Liver (tissue), 9 donors: ENCODE measurements around the gene CEP20. TPM values are rescaled to one million over a fixed set of nuclear protein-coding genes. Genes with fewer than 3 reads are reported as not detected.
"Not testable (repeated sequence)": the region's sequence is repeated elsewhere in the genome, so short reads cannot be mapped to it uniquely, and the experiment has no call there.

Experiments
- DNase-seq: peaks from one replicate; pipeline ENCODE4 v3.0.0-alpha.2; 2017; ENCODE audit warnings: low spot score
- H3K27ac ChIP-seq, 2 donors: one replicate each; pipeline ENCODE4 v1.7.0; 2013; ENCODE audit warnings: inconsistent platforms in 2 of 2, low read length in 2 of 2, control low read depth in 1 of 2, low read depth in 1 of 2, mild to moderate bottlenecking in 1 of 2
- H3K27me3 ChIP-seq, 4 donors: one replicate each; pipeline versions ENCODE4 v1.6.1 to v1.7.0; 2013; ENCODE audit warnings: low read length in 3 of 4, inconsistent platforms in 1 of 4, mild to moderate bottlenecking in 1 of 4, moderate library complexity in 1 of 4; ENCODE audit not compliant: control insufficient read depth in 4 of 4, insufficient read depth in 4 of 4
- H3K36me3 ChIP-seq, 4 donors: one replicate each; pipeline versions ENCODE4 v1.6.1 to v1.7.0; 2013; ENCODE audit warnings: low read length in 3 of 4, mild to moderate bottlenecking in 3 of 4, low read depth in 1 of 4, moderate library complexity in 1 of 4; ENCODE audit not compliant: control insufficient read depth in 4 of 4, insufficient read depth in 3 of 4
- H3K4me1 ChIP-seq, 4 donors: one replicate each; pipeline versions ENCODE4 v1.6.1 to v1.7.0; 2013; ENCODE audit warnings: low read length in 3 of 4, mild to moderate bottlenecking in 3 of 4, moderate library complexity in 1 of 4; ENCODE audit not compliant: control insufficient read depth in 4 of 4, insufficient read depth in 4 of 4
- H3K4me3 ChIP-seq, 3 donors: one replicate each; pipeline versions ENCODE4 v1.6.1 to v1.7.0; 2013; ENCODE audit warnings: low read length in 3 of 3, control low read depth in 1 of 3, low read depth in 1 of 3, mild to moderate bottlenecking in 1 of 3
- H3K9ac ChIP-seq, 2 donors: one replicate each; pipeline ENCODE4 v1.7.0; 2013; ENCODE audit warnings: low read length in 2 of 2, mild to moderate bottlenecking in 2 of 2, moderate library complexity in 2 of 2, control low read depth in 1 of 2, low read depth in 1 of 2
- H3K9me3 ChIP-seq, 4 donors: one replicate each; pipeline versions ENCODE4 v1.6.1 to v1.7.0; 2013; ENCODE audit warnings: low read length in 3 of 4; ENCODE audit not compliant: control insufficient read depth in 4 of 4
- ATF3 ChIP-seq: IDR thresholded peaks from 2 replicates; pipeline ENCODE4 v1.6.1; 2016; ENCODE audit warnings: antibody characterized with exemption
- CTCF ChIP-seq: fragments of 150-350 bp; IDR thresholded peaks from 2 replicates; pipeline ENCODE4 v1.5.1; 2017; ENCODE audit warnings: improper control_type of control experiment, low read depth, low read length; ENCODE audit not compliant: missing input control
- EGR1 ChIP-seq, 2 donors: IDR thresholded peaks; 2 replicates each; pipeline ENCODE4 v1.6.1; 2016 to 2018; ENCODE audit warnings: antibody characterized with exemption in 2 of 2, low read depth in 2 of 2
- FOXA1 ChIP-seq: IDR thresholded peaks from 2 replicates; pipeline ENCODE4 v1.6.1; 2016; ENCODE audit warnings: antibody characterized with exemption
- FOXA2 ChIP-seq: IDR thresholded peaks from 2 replicates; pipeline ENCODE4 v1.6.1; 2016; ENCODE audit warnings: antibody characterized with exemption
- GABPA ChIP-seq, 2 donors: IDR thresholded peaks in 1 of 2; conservative IDR thresholded peaks in 1 of 2; 2 replicates each; pipeline ENCODE4 v1.6.1; 2016; ENCODE audit warnings: antibody characterized with exemption in 2 of 2, mild to moderate bottlenecking in 1 of 2, moderate library complexity in 1 of 2
- HNF4G ChIP-seq: IDR thresholded peaks from 2 replicates; pipeline ENCODE4 v1.6.1; 2016; ENCODE audit warnings: antibody characterized with exemption
- JUND ChIP-seq, 2 donors: IDR thresholded peaks; 2 replicates each; pipeline ENCODE4 v1.6.1; 2016; ENCODE audit warnings: antibody characterized with exemption in 2 of 2
- MAX ChIP-seq: IDR thresholded peaks from 2 replicates; pipeline ENCODE4 v1.6.1; 2016; ENCODE audit warnings: antibody characterized with exemption
- RAD21 ChIP-seq, 2 donors: IDR thresholded peaks; 2 replicates each; pipeline ENCODE4 v1.6.1; 2016; ENCODE audit warnings: antibody characterized with exemption in 2 of 2, mild to moderate bottlenecking in 2 of 2
- REST ChIP-seq: IDR thresholded peaks from 2 replicates; pipeline ENCODE4 v1.6.1; 2016; ENCODE audit warnings: antibody characterized with exemption, mild to moderate bottlenecking
- RXRA ChIP-seq, 2 donors: IDR thresholded peaks; 2 replicates each; pipeline ENCODE4 v1.6.1; 2017 to 2018; ENCODE audit warnings: antibody characterized with exemption in 2 of 2, mild to moderate bottlenecking in 1 of 2
- SP1 ChIP-seq: IDR thresholded peaks from 2 replicates; pipeline ENCODE4 v1.6.1; 2018; ENCODE audit warnings: antibody characterized with exemption, mild to moderate bottlenecking
- TAF1 ChIP-seq: conservative IDR thresholded peaks from 2 replicates; pipeline ENCODE4 v1.6.1; 2016; ENCODE audit warnings: antibody characterized with exemption, mild to moderate bottlenecking
- YY1 ChIP-seq: IDR thresholded peaks from 2 replicates; pipeline ENCODE4 v1.6.1; 2016; ENCODE audit warnings: antibody characterized with exemption, mild to moderate bottlenecking
- ZBTB33 ChIP-seq: IDR thresholded peaks from 2 replicates; pipeline ENCODE4 v1.6.1; 2016; ENCODE audit warnings: antibody characterized with exemption
- WGBS: extraction: QIAGEN DNeasy Blood & Tissue Kit; methylation state at CpG from one replicate; pipeline ENCODE4 v1.1.7; 2013; 5-methylcytosine and 5-hydroxymethylcytosine counted together
- polyA plus RNA-seq, 2 donors: library from polyadenylated mRNA; stranded (reverse) in 1 of 2; unstranded in 1 of 2; fragments of 200-250 nt in 1 of 2; fragments of >200 nt in 1 of 2; fragmentation: Nextera tagmentation in 1 of 2; extraction: Ambion mirVana in 1 of 2; gene quantifications; one replicate each; pipeline versions ENCODE4 v1.2.1 to v1.2.3, GENCODE V29; 2013 to 2015
- total RNA-seq, 2 donors: library from RNA; depleted of rRNA; stranded (reverse); fragments of >200 nt; gene quantifications; one replicate each; pipeline ENCODE4 v1.2.3, GENCODE V29; 2014
- donor health status: healthy.
- donor health status: healthy.
- donor health status: healthy.
- donor health status: healthy.
- donor health status: healthy.

The CEP20 gene
- total and polyA plus RNA-seq, 4 donors = 10.7 to 19.2 (median 13.3) TPM

- H3K4me1 ChIP-seq = peaks cover 0 to 6% (median 2%) of the 10 kb centered on the region in 4 donors
- no peak overlapping the region for H3K27ac ChIP-seq
- no peak overlapping the region for H3K9ac ChIP-seq
- H3K9me3 ChIP-seq = no peaks in the 10 kb centered on the region
- TF ChIP-seq GABPA (IDR thresholded peaks at IDR 0.05 in 1 of 2, conservative IDR thresholded peaks at IDR 0.05 in 1 of 2) (no peak), CTCF (no peak), TAF1 (no peak), YY1 (no peak), FOXA2 (no peak), ATF3 (no peak), HNF4G (no peak), RXRA (IDR thresholded peaks at IDR 0.05) (no peak), RAD21 (IDR thresholded peaks at IDR 0.05) (no peak)
- DNase-seq = no peak
- H3K36me3 ChIP-seq = no peaks in the 10 kb centered on the region
- no peak overlapping the region for H3K4me3 ChIP-seq
- WGBS = 79% methylated on average over 4 of the region's 4 CpGs
- H3K27me3 ChIP-seq = peaks cover 0 to 17% (median 4%) of the 10 kb centered on the region in 4 donors
Measured at GRCh38 chr16:15853021-15853420, 35.4 kb downstream of the CEP20 start.

- not testable (repeated sequence) for H3K36me3 ChIP-seq, H3K27me3 ChIP-seq, DNase-seq, H3K4me3 ChIP-seq, H3K9me3 ChIP-seq, H3K27ac ChIP-seq, H3K9ac ChIP-seq, H3K4me1 ChIP-seq
- 90% methylated on average over 6 of the region's 6 CpGs for WGBS
Measured at GRCh38 chr16:15850555-15850954, 37.8 kb downstream of the CEP20 start.

GRCh38 chr16:15849209-15849981, 39.0 kb downstream of the CEP20 start:
- no peak overlapping the region for H3K4me3 ChIP-seq
- H3K4me1 ChIP-seq = no peaks in the 10 kb centered on the region
- DNase-seq = no peak
- H3K36me3 ChIP-seq = no peaks in the 10 kb centered on the region
- H3K27me3 ChIP-seq = peaks cover 0 to 5% (median 0%) of the 10 kb centered on the region in 4 donors
- H3K9ac ChIP-seq = no peak overlapping the region
- H3K27ac ChIP-seq = no peak overlapping the region
- H3K9me3 ChIP-seq = no peaks in the 10 kb centered on the region
- 74% methylated on average over 12 of the region's 12 CpGs for WGBS
- TF ChIP-seq MAX = no peak
- no peak for TF ChIP-seq TAF1
- no peak for TF ChIP-seq FOXA1
- no peak for TF ChIP-seq RXRA (IDR thresholded peaks at IDR 0.05)
- TF ChIP-seq CTCF = no peak
- TF ChIP-seq ZBTB33 = no peak
- TF ChIP-seq FOXA2 = no peak
- TF ChIP-seq EGR1 (IDR thresholded peaks at IDR 0.05; ENCODE audit: low read depth in 2 of 2) = no peak
- no peak for TF ChIP-seq HNF4G
- no peak for TF ChIP-seq RAD21 (IDR thresholded peaks at IDR 0.05)
- no peak for TF ChIP-seq REST
- TF ChIP-seq ATF3 = no peak
- TF ChIP-seq SP1 = no peak
- no peak for TF ChIP-seq GABPA (IDR thresholded peaks at IDR 0.05 in 1 of 2, conservative IDR thresholded peaks at IDR 0.05 in 1 of 2)
- TF ChIP-seq JUND (IDR thresholded peaks at IDR 0.05) = no peak
